ENCODE results near the gene CATSPER4. TPM values are rescaled to one million over a fixed set of nuclear protein-coding genes. Genes with fewer than 3 reads are reported as not detected.

The CATSPER4 gene
- total and polyA plus RNA-seq, 2 of the 13 experiments (the other 11 are each of a cell fraction or from before 2014, with no cell fraction given) = not detected

- TF ChIP-seq, protein P1, sequence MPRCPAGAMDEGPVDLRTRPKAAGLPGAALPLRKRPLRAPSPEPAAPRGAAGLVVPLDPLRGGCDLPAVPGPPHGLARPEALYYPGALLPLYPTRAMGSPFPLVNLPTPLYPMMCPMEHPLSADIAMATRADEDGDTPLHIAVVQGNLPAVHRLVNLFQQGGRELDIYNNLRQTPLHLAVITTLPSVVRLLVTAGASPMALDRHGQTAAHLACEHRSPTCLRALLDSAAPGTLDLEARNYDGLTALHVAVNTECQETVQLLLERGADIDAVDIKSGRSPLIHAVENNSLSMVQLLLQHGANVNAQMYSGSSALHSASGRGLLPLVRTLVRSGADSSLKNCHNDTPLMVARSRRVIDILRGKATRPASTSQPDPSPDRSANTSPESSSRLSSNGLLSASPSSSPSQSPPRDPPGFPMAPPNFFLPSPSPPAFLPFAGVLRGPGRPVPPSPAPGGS (CRISPR knock-in tag; IDR thresholded peaks at IDR 0.05) = no peak
- TF ChIP-seq ZSCAN20 (CRISPR knock-in tag; IDR thresholded peaks at IDR 0.05; ENCODE audit: borderline replicate concordance) = no peak
- 0 out of 2 replicates have a peak, but pooled peaks have one; percentile 14 for TF ChIP-seq MXD3 (CRISPR knock-in tag; IDR thresholded peaks at IDR 0.05)
- TF ChIP-seq, protein P2, sequence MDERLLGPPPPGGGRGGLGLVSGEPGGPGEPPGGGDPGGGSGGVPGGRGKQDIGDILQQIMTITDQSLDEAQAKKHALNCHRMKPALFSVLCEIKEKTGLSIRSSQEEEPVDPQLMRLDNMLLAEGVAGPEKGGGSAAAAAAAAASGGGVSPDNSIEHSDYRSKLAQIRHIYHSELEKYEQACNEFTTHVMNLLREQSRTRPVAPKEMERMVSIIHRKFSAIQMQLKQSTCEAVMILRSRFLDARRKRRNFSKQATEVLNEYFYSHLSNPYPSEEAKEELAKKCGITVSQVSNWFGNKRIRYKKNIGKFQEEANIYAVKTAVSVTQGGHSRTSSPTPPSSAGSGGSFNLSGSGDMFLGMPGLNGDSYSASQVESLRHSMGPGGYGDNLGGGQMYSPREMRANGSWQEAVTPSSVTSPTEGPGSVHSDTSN (CRISPR knock-in tag; IDR thresholded peaks at IDR 0.05) = no peak
- no peak for TF ChIP-seq ZFP41 (CRISPR knock-in tag; IDR thresholded peaks at IDR 0.05; ENCODE audit: borderline replicate concordance)
- TF ChIP-seq RFX5 (IDR thresholded peaks at IDR 0.05; ENCODE audit: low read depth, low read length) = peak; percentile 17; the same call in 1 of the 2 replicates
- peak; percentile 77 for TF ChIP-seq ZNF280B (CRISPR knock-in tag; IDR thresholded peaks at IDR 0.05; ENCODE audit: borderline replicate concordance)
- no peak for TF ChIP-seq ATF7 (IDR thresholded peaks at IDR 0.05)
- TF ChIP-seq ATF7 (CRISPR knock-in tag; IDR thresholded peaks at IDR 0.05) = 0 out of 2 replicates have a peak, but pooled peaks have one; percentile 29
- peak; percentile 77 for TF ChIP-seq ASH2L (IDR thresholded peaks at IDR 0.05; ENCODE audit: insufficient read length, low read depth, low read length)
- TF ChIP-seq PPARG (CRISPR knock-in tag; conservative IDR thresholded peaks at IDR 0.05) = no peak
- TF ChIP-seq FOXK2 (IDR thresholded peaks at IDR 0.05) = no peak
- peak; percentile 22; the same call in 1 of the 2 replicates for TF ChIP-seq ZBTB34 (CRISPR knock-in tag; IDR thresholded peaks at IDR 0.05)
- peak; percentile 14; the same call in 1 of the 2 replicates for TF ChIP-seq NR2F6 (IDR thresholded peaks at IDR 0.05)
- peak; percentile 31; the same call in 1 of the 2 replicates for TF ChIP-seq NR2F6 (CRISPR knock-in tag; IDR thresholded peaks at IDR 0.05)
- TF ChIP-seq ZBTB3 (CRISPR knock-in tag; IDR thresholded peaks at IDR 0.05; ENCODE audit: borderline replicate concordance, low read depth) = no peak
- TF ChIP-seq RELA (CRISPR knock-in tag; IDR thresholded peaks at IDR 0.05) = peak; percentile 63; the same call in 1 of the 2 replicates
- TF ChIP-seq SMARCE1 (IDR thresholded peaks at IDR 0.05; ENCODE audit: borderline replicate concordance) = no peak
- TF ChIP-seq, protein P3, sequence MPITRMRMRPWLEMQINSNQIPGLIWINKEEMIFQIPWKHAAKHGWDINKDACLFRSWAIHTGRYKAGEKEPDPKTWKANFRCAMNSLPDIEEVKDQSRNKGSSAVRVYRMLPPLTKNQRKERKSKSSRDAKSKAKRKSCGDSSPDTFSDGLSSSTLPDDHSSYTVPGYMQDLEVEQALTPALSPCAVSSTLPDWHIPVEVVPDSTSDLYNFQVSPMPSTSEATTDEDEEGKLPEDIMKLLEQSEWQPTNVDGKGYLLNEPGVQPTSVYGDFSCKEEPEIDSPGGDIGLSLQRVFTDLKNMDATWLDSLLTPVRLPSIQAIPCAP (CRISPR knock-in tag; IDR thresholded peaks at IDR 0.05; ENCODE audit: low read depth) = 0 out of 2 replicates have a peak, but pooled peaks have one; percentile 48
- peak; percentile 66; the same call in 1 of the 2 replicates for TF ChIP-seq ZNF782 (CRISPR knock-in tag; IDR thresholded peaks at IDR 0.05; ENCODE audit: borderline replicate concordance)
- TF ChIP-seq, protein P4, sequence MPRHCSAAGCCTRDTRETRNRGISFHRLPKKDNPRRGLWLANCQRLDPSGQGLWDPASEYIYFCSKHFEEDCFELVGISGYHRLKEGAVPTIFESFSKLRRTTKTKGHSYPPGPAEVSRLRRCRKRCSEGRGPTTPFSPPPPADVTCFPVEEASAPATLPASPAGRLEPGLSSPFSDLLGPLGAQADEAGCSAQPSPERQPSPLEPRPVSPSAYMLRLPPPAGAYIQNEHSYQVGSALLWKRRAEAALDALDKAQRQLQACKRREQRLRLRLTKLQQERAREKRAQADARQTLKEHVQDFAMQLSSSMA (CRISPR knock-in tag; IDR thresholded peaks at IDR 0.05) = peak; percentile 48; the same call in 1 of the 2 replicates
- TF ChIP-seq ZNF264 (CRISPR knock-in tag; IDR thresholded peaks at IDR 0.05) = peak; percentile 77; the same call in 1 of the 2 replicates
- TF ChIP-seq ZNF792 (CRISPR knock-in tag; IDR thresholded peaks at IDR 0.05) = peak; percentile 26; the same call in 1 of the 2 replicates
Measured at GRCh38 chr1:26233903-26234643, 43.7 kb downstream of the CATSPER4 start, which contains the start of gene CEP85 (continued).
